A172 (cell line): Measurements from ENCODE around the gene TBC1D3E. TPM values are rescaled to one million over a fixed set of nuclear protein-coding genes. Genes with fewer than 3 reads are reported as not detected.
"Not testable (repeated sequence)": the region's sequence is repeated elsewhere in the genome, so short reads cannot be mapped to it uniquely, and the experiment has no call there.

ENCODE experiments used
- DNase-seq: peaks from one replicate; pipeline ENCODE4 v3.0.0-alpha.2; 2015; ENCODE audit warnings: low spot score
- total RNA-seq: library from RNA; depleted of rRNA; stranded (reverse); fragments of >200 nt; shearing (Covaris generic); gene quantifications from 2 replicates; pipeline ENCODE4 v1.2.3, GENCODE V29; 2014; rRNA removed

The TBC1D3E gene
- not detected in 2 replicates for total RNA-seq

DNA sequence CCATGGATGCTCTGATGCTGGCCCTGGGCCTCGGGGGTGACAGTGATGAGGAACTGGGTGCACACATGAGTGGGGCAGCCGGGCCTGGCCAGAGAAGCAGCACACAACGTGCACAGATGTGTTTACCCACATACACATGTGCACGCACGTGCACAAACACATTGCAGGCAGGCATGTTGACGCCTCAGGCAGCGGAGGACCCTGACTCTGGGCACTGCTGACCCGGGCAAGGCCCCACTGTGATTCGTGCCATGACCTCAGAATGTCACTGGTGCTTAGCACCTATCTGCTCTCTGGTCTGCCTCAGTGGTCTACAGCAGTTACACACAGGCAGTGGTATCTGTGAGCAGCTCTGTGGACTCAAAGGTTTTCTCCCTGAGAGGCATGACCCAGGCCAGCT, at the start of gene TBC1D3E:
TSS of gene TBC1D3E (plus strand) at position 301 of the 400 bp plus-strand sequence. CDS start 1,545 bp downstream, outside the sequence.
- not testable (repeated sequence) for DNase-seq

DNA sequence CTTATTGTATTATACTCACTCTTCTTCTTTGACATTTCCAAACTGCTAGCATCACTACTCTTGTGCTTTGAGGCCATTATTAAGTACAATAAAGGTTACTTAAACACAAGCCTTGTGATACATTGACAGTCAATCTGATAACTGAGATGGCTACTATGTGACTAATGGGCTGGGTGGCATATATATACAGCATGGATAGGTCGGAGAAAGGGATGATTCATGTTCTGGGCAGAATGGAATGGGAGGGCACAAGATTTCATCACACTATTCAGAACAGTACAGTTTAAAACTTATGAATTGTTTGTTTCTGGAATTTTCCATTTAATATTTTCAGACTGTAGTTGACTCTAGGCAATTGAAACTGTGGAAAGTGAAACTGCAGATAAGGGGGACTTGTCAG, 40.4 kb upstream of the TBC1D3E start:
- not testable (repeated sequence) for DNase-seq

- not testable (repeated sequence) for DNase-seq
Observed at GRCh38 chr17:38088120-38088519, 39.6 kb upstream of the TBC1D3E start.

DNA sequence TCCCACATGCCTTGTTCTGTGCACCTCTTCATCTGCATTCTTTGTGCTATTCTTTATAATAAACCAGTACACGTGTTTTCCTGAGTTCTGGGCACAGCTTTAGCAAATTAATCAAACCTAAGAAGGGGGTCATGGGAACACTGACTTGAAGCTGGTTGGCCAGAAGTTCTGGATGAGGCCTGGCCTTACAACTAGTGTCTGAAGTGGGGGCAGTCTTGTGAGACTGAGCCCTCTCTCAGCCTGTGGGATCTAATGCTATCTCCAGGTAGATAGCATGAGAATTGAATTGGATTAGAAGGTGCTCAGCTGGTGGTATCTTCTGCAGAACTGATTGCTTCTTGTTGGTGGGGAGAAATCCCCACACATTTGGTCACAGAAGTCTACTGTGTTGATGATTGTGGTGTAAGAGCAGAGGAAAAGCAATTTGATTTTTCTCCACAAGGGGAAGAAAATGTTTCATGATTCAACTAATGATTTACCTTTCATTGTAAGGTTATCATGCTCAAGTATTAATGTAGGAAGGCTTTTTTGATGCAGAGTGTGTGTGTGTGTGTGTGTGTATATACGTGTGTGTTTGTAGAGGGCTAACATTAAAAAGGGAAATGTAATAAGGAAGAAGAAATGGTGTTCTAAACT, 33.6 kb upstream of the TBC1D3E start:
- not testable (repeated sequence) for DNase-seq

DNA sequence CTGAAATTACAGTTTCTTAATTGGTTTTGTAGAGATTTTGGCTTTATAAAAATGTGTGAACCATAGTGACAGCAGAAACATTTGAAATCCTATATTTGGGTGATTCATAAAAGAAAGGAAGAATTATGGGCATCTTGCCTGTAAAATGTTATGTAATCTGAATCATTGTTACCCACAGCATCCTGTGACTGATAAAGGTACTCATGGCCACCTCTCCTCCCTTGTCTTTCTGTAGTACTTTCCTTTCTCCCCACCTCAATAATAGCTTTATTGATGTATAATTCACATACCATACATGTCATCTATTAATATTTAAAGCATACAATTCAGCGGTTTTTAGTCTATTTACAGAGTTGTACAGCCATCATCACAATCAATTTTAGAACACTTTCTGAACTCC, 28.5 kb upstream of the TBC1D3E start:
- not testable (repeated sequence) for DNase-seq

DNA sequence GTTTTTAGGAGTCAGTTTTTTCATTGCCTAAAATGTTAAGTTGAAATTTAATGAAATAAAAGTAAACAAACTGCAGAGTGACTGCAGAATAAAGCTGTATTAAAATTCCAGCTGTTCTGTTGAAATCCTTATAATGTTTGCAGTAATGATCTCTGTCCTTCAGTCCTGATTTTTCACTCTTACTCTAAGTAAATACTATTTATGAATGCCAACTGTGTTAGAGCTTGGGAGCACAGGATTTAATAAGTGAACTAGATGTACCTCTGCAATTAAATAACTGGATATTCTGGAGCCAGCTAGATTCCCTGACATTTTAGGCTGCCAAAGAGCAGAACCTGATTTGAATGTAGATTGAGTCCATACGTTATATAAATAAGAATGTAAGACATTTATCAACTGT, 7.9 kb upstream of the TBC1D3E start:
- not testable (repeated sequence) for DNase-seq

- DNase-seq = not testable (repeated sequence)
Observed at GRCh38 chr17:38134860-38135259, 7.1 kb downstream of the TBC1D3E start.

Other genes starting within 250 kb of the TBC1D3E start
- gene TBC1D3K, start 203.5 kb upstream of the TBC1D3E start, total RNA-seq = 0.10 TPM in 1 of 2 replicates, not detected in the other
- 2.8 and 4.6 TPM in 2 replicates for gene TBC1D3L, start 138.9 kb upstream of the TBC1D3E start, total RNA-seq
- gene TBC1D3D, start 124.0 kb upstream of the TBC1D3E start, total RNA-seq = not detected in 2 replicates
- gene TBC1D3C, start 59.3 kb upstream of the TBC1D3E start, total RNA-seq = not detected in 2 replicates
- gene TBC1D3, start 64.6 kb downstream of the TBC1D3E start, total RNA-seq = not detected in 2 replicates
- 51.6 and 55.2 TPM in 2 replicates for gene MRPL45, start 169.2 kb downstream of the TBC1D3E start, total RNA-seq
- gene GPR179, start 216.0 kb downstream of the TBC1D3E start, total RNA-seq = 0.46 TPM in 1 of 2 replicates, not detected in the other
- gene SOCS7, start 223.9 kb downstream of the TBC1D3E start, total RNA-seq = 14.7 and 17.8 TPM in 2 replicates